Measurements from ENCODE around the gene PFKL. TPM values are rescaled to one million over a fixed set of nuclear protein-coding genes. Genes with fewer than 3 reads are reported as not detected.

Gene PFKL
- total and polyA plus RNA-seq, 2 donors (not counting 1 experiment from before 2014, with no cell fraction given) = 54.8 to 125 TPM

GRCh38 chr21:44267655-44268142 lies 32.2 kb upstream of the PFKL start:
- H3K4me1 ChIP-seq (ENCODE audit: control insufficient read depth, extremely low read depth, insufficient read depth, low read length) = no peaks in the 10 kb centered on the region
- H3K4me3 ChIP-seq (replicated peaks in 1 of 4; ENCODE audit: control extremely low read depth in 1 of 4, insufficient read depth in 1 of 4, low read depth in 3 of 4, low read length in 4 of 4) = no peak overlapping the region
- TF ChIP-seq CTCF (conservative IDR thresholded peaks at IDR 0.05 in 1 of 2, IDR thresholded peaks at IDR 0.05 in 1 of 2; ENCODE audit: low read depth in 1 of 2, low read length in 2 of 2) = no peak
- no peak for TF ChIP-seq EZH2 (IDR thresholded peaks at IDR 0.05; ENCODE audit: low read length, missing control alignments)
- H3K79me2 ChIP-seq (ENCODE audit: control insufficient read depth, insufficient read depth, low read length) = no peaks in the 10 kb centered on the region
- peak in 1 of 2 donors; percentile 3 for DNase-seq (ENCODE audit: low read depth in 2 of 2)
- H3K36me3 ChIP-seq (ENCODE audit: control insufficient read depth, insufficient read depth, low read length) = no peaks in the 10 kb centered on the region
- no peaks in the 10 kb centered on the region for H4K20me1 ChIP-seq (ENCODE audit: control insufficient read depth, extremely low read depth, insufficient read depth, low read length)
- no peak overlapping the region for H2AFZ ChIP-seq (ENCODE audit: low read length)
- no peak overlapping the region for H3K4me2 ChIP-seq (ENCODE audit: extremely low read depth, insufficient read depth, low read length)
- no peak overlapping the region for H3K27ac ChIP-seq (ENCODE audit: insufficient read depth, low read length)
- H3K27me3 ChIP-seq (ENCODE audit: control insufficient read depth, insufficient read depth, low read length) = no peaks in the 10 kb centered on the region
- no peak overlapping the region for H3K9ac ChIP-seq (ENCODE audit: insufficient read depth, low read length)
- no peaks in the 10 kb centered on the region for H3K9me3 ChIP-seq (ENCODE audit: control insufficient read depth, insufficient read depth, low read depth, low read length)

GRCh38 chr21:44269090-44269489 lies 30.8 kb upstream of the PFKL start:
- H3K9me3 ChIP-seq (ENCODE audit: control insufficient read depth, insufficient read depth, low read depth, low read length) = no peaks in the 10 kb centered on the region
- no peak overlapping the region for H2AFZ ChIP-seq (ENCODE audit: low read length)
- H3K4me2 ChIP-seq (ENCODE audit: extremely low read depth, insufficient read depth, low read length) = no peak overlapping the region
- no peak overlapping the region for H3K27ac ChIP-seq (ENCODE audit: insufficient read depth, low read length)
- H4K20me1 ChIP-seq (ENCODE audit: control insufficient read depth, extremely low read depth, insufficient read depth, low read length) = no peaks in the 10 kb centered on the region
- H3K9ac ChIP-seq (ENCODE audit: insufficient read depth, low read length) = no peak overlapping the region
- no peaks in the 10 kb centered on the region for H3K4me1 ChIP-seq (ENCODE audit: control insufficient read depth, extremely low read depth, insufficient read depth, low read length)
- no peak for DNase-seq (ENCODE audit: low read depth in 2 of 2)
- H3K36me3 ChIP-seq (ENCODE audit: control insufficient read depth, insufficient read depth, low read length) = no peaks in the 10 kb centered on the region
- H3K27me3 ChIP-seq (ENCODE audit: control insufficient read depth, insufficient read depth, low read length) = no peaks in the 10 kb centered on the region
- no peaks in the 10 kb centered on the region for H3K79me2 ChIP-seq (ENCODE audit: control insufficient read depth, insufficient read depth, low read length)
- TF ChIP-seq EZH2 (IDR thresholded peaks at IDR 0.05; ENCODE audit: low read length, missing control alignments) (no peak), CTCF (conservative IDR thresholded peaks at IDR 0.05 in 1 of 2, IDR thresholded peaks at IDR 0.05 in 1 of 2; ENCODE audit: low read depth in 1 of 2, low read length in 2 of 2) (no peak)
- no peak overlapping the region for H3K4me3 ChIP-seq (replicated peaks in 1 of 4; ENCODE audit: control extremely low read depth in 1 of 4, insufficient read depth in 1 of 4, low read depth in 3 of 4, low read length in 4 of 4)

GRCh38 chr21:44271558-44272283 lies 28.1 kb upstream of the PFKL start:
- DNase-seq (ENCODE audit: low read depth in 2 of 2) = no peak
- Histone ChIP-seq H3K9ac (ENCODE audit: insufficient read depth, low read length) (no peak overlapping the region), H4K20me1 (ENCODE audit: control insufficient read depth, extremely low read depth, insufficient read depth, low read length) (no peaks in the 10 kb centered on the region), H2AFZ (ENCODE audit: low read length) (no peak overlapping the region), H3K4me1 (ENCODE audit: control insufficient read depth, extremely low read depth, insufficient read depth, low read length) (no peaks in the 10 kb centered on the region), H3K4me3 (replicated peaks in 1 of 4; ENCODE audit: control extremely low read depth in 1 of 4, insufficient read depth in 1 of 4, low read depth in 3 of 4, low read length in 4 of 4) (no peak overlapping the region), H3K27ac (ENCODE audit: insufficient read depth, low read length) (no peak overlapping the region), H3K9me3 (ENCODE audit: control insufficient read depth, insufficient read depth, low read depth, low read length) (no peaks in the 10 kb centered on the region), H3K36me3 (ENCODE audit: control insufficient read depth, insufficient read depth, low read length) (no peaks in the 10 kb centered on the region), H3K27me3 (ENCODE audit: control insufficient read depth, insufficient read depth, low read length) (peaks cover 2% of the 10 kb centered on the region), H3K4me2 (ENCODE audit: extremely low read depth, insufficient read depth, low read length) (no peak overlapping the region), H3K79me2 (ENCODE audit: control insufficient read depth, insufficient read depth, low read length) (no peaks in the 10 kb centered on the region)
- TF ChIP-seq CTCF (conservative IDR thresholded peaks at IDR 0.05 in 1 of 2, IDR thresholded peaks at IDR 0.05 in 1 of 2; ENCODE audit: low read depth in 1 of 2, low read length in 2 of 2) (no peak), EZH2 (IDR thresholded peaks at IDR 0.05; ENCODE audit: low read length, missing control alignments) (no peak)
